H1 (cell line): Measurements from ENCODE around the gene MEIS2. TPM values are rescaled to one million over a fixed set of nuclear protein-coding genes. Genes with fewer than 3 reads are reported as not detected.

Source experiments
- CTCF ChIA-PET: fragments of 300-600 bp; sonication (Branson Sonifier 250); formaldehyde crosslinking; loops from one replicate; lab custom pipeline; 2021; ENCODE audit not compliant: partially characterized antibody; lab: Charles Lee
- POLR2A ChIA-PET: fragments of 300-600 bp; sonication (Branson Sonifier 250); formaldehyde crosslinking; loops from one replicate; lab custom pipeline; 2021; ENCODE audit warnings: inconsistent platforms; ENCODE audit not compliant: partially characterized antibody; lab: Charles Lee
- DNase-seq, 2 experiments: peaks; one replicate each; pipeline versions ENCODE4 v3.0.0 to v3.0.0-alpha.2; 2010 to 2022; ENCODE audit warnings: low spot score in 2 of 2, low read depth in 1 of 2, mixed read lengths in 1 of 2
- FAIRE-seq: peaks from 2 replicates; lab custom pipeline; 2011; peaks lifted over from hg19 to GRCh38; lab: Jason Lieb, UNC
- H2AFZ ChIP-seq: 2 replicates; pipeline ENCODE4 v1.8.1; 2012; ENCODE audit warnings: low read length, inconsistent platforms
- H2AK5ac ChIP-seq: 2 replicates; pipeline ENCODE4 v1.6.1; 2013; ENCODE audit warnings: low read depth, low read length
- H2BK120ac ChIP-seq: replicated peaks from 2 replicates; pipeline ENCODE3; 2013; ENCODE audit warnings: low read depth, low read length, inconsistent platforms
- H2BK12ac ChIP-seq: 2 replicates; pipeline ENCODE4 v1.6.1; 2013; ENCODE audit warnings: low read depth, low read length
- H2BK15ac ChIP-seq: 2 replicates; pipeline ENCODE4 v1.6.1; 2013; ENCODE audit warnings: low read length
- H2BK20ac ChIP-seq: 2 replicates; pipeline ENCODE4 v1.6.1; 2013; ENCODE audit warnings: low read length
- H2BK5ac ChIP-seq: 2 replicates; pipeline ENCODE4 v1.6.1; 2013; ENCODE audit warnings: low read depth, low read length
- H3K14ac ChIP-seq: 2 replicates; pipeline ENCODE4 v1.6.1; 2013; ENCODE audit warnings: inconsistent platforms; ENCODE audit not compliant: insufficient read length
- H3K18ac ChIP-seq: 2 replicates; pipeline ENCODE4 v1.6.1; 2013; ENCODE audit warnings: low read length; ENCODE audit errors: extremely low read depth
- H3K23ac ChIP-seq: 2 replicates; pipeline ENCODE4 v1.6.1; 2013; ENCODE audit warnings: inconsistent platforms; ENCODE audit not compliant: insufficient read length
- H3K23me2 ChIP-seq: 2 replicates; pipeline ENCODE4 v1.6.1; 2013; ENCODE audit warnings: low read depth, low read length
- H3K27ac ChIP-seq: 2 replicates; pipeline ENCODE4 v1.6.1; 2011; ENCODE audit warnings: low read depth, low read length, inconsistent platforms
- H3K27me3 ChIP-seq, 4 experiments: replicated peaks in 1 of 4; 1 replicate in 1 of 4; 2 replicates in 3 of 4; pipeline versions ENCODE4 v1.6.1 to v1.8.1; 2011 to 2013; ENCODE audit warnings: low read length in 3 of 4, mild to moderate bottlenecking in 3 of 4, inconsistent platforms in 2 of 4, mixed read lengths in 2 of 4, moderate library complexity in 1 of 4; ENCODE audit not compliant: control insufficient read depth in 3 of 4, insufficient read depth in 3 of 4; ENCODE audit errors: extremely low read depth in 1 of 4
- H3K36me3 ChIP-seq, 4 experiments: 2 replicates each; pipeline versions ENCODE4 v1.6.1 to v1.8.1; 2011 to 2013; ENCODE audit warnings: mild to moderate bottlenecking in 4 of 4, low read length in 3 of 4, moderate library complexity in 2 of 4, control low read depth in 1 of 4, inconsistent platforms in 1 of 4; ENCODE audit not compliant: insufficient read depth in 4 of 4, control insufficient read depth in 2 of 4
- H3K4ac ChIP-seq: replicated peaks from 2 replicates; pipeline ENCODE3; 2013; ENCODE audit warnings: low read length, low read depth, mixed read lengths, inconsistent platforms; ENCODE audit not compliant: insufficient read length
- H3K4me1 ChIP-seq, 4 experiments: replicated peaks in 1 of 4; 1 replicate in 1 of 4; 2 replicates in 3 of 4; pipeline versions ENCODE4 v1.6.1 to v1.8.1; 2011 to 2013; ENCODE audit warnings: low read length in 3 of 4, inconsistent platforms in 2 of 4, mixed read lengths in 1 of 4; ENCODE audit not compliant: insufficient read depth in 4 of 4, control insufficient read depth in 3 of 4
- H3K4me2 ChIP-seq, 2 experiments: 2 replicates each; pipeline versions ENCODE4 v1.6.1 to v1.8.1; 2011 to 2013; ENCODE audit warnings: low read depth in 2 of 2, low read length in 2 of 2, control low read depth in 1 of 2, inconsistent platforms in 1 of 2, mild to moderate bottlenecking in 1 of 2; ENCODE audit not compliant: insufficient read depth in 1 of 2
- H3K4me3 ChIP-seq, 4 experiments: fragments of 200-600, 300-600 bp in 1 of 4; sonication (generic), shearing (Covaris generic), sonication (Bioruptor Twin) in 1 of 4; 2 replicates each; pipeline versions ENCODE4 v1.5.1 to v1.8.1; 2011 to 2016; ENCODE audit warnings: low read length in 4 of 4, low read depth in 3 of 4, control low read depth in 2 of 4, inconsistent platforms in 2 of 4, mild to moderate bottlenecking in 2 of 4, mixed read lengths in 1 of 4, moderate library complexity in 1 of 4; ENCODE audit not compliant: insufficient read depth in 2 of 4; ENCODE audit errors: extremely low read depth in 1 of 4
- H3K56ac ChIP-seq: replicated peaks from 2 replicates; pipeline ENCODE3; 2013; ENCODE audit warnings: low read depth, mild to moderate bottlenecking, mixed read lengths, low read length, inconsistent platforms; ENCODE audit not compliant: insufficient read length
- H3K79me1 ChIP-seq: 2 replicates; pipeline ENCODE4 v1.6.1; 2013; ENCODE audit warnings: low read depth, low read length, control low read depth
- H3K79me2 ChIP-seq, 2 experiments: 2 replicates each; pipeline versions ENCODE4 v1.6.1 to v1.8.1; 2012 to 2013; ENCODE audit warnings: low read length in 2 of 2, mild to moderate bottlenecking in 2 of 2, inconsistent platforms in 1 of 2; ENCODE audit not compliant: insufficient read depth in 2 of 2, control insufficient read depth in 1 of 2
- H3K9ac ChIP-seq, 4 experiments: replicated peaks in 1 of 4; 1 replicate in 1 of 4; 2 replicates in 3 of 4; pipeline versions ENCODE4 v1.6.1 to v1.8.1; 2011 to 2013; ENCODE audit warnings: low read depth in 3 of 4, low read length in 3 of 4, control low read depth in 2 of 4, mild to moderate bottlenecking in 2 of 4, moderate library complexity in 2 of 4, inconsistent platforms in 1 of 4; ENCODE audit errors: extremely low read depth in 1 of 4
- H3K9me3 ChIP-seq, 2 experiments: 2 replicates each; pipeline versions ENCODE4 v1.6.1 to v1.8.1; 2012 to 2013; ENCODE audit warnings: mild to moderate bottlenecking in 2 of 2, moderate library complexity in 2 of 2, control low read depth in 1 of 2, inconsistent platforms in 1 of 2, low read depth in 1 of 2, low read length in 1 of 2, mixed read lengths in 1 of 2; ENCODE audit not compliant: insufficient read depth in 2 of 2
- H4K20me1 ChIP-seq, 2 experiments: replicated peaks in 1 of 2; 2 replicates each; pipeline versions ENCODE3 to v1.8.1; 2011 to 2013; ENCODE audit warnings: inconsistent platforms in 2 of 2, low read length in 2 of 2, mild to moderate bottlenecking in 1 of 2; ENCODE audit not compliant: insufficient read depth in 2 of 2, control insufficient read depth in 1 of 2
- H4K5ac ChIP-seq: 2 replicates; pipeline ENCODE4 v1.6.1; 2013; ENCODE audit warnings: low read length, low read depth, mixed read lengths, inconsistent platforms; ENCODE audit not compliant: insufficient read length
- H4K8ac ChIP-seq: 2 replicates; pipeline ENCODE4 v1.8.0; 2013; ENCODE audit warnings: mild to moderate bottlenecking, moderate library complexity, low read length, inconsistent platforms; ENCODE audit not compliant: insufficient read depth; ENCODE audit errors: extremely low read depth
- H4K91ac ChIP-seq: replicated peaks from 2 replicates; pipeline ENCODE3; 2013; ENCODE audit warnings: low read length, mixed read lengths, inconsistent platforms; ENCODE audit not compliant: insufficient read length
- CBX5 ChIP-seq: fragments of 300-800, 300-1000 bp; sonication (generic); IDR thresholded peaks from 2 replicates; pipeline ENCODE4 v1.7.1; 2016; ENCODE audit warnings: antibody characterized with exemption, low read length, low read depth
- KDM1A ChIP-seq: fragments of 200-600, 300-600 bp; sonication (generic); IDR thresholded peaks from 2 replicates; pipeline ENCODE4 v1.7.1; 2016; ENCODE audit warnings: mild to moderate bottlenecking, low read length, borderline replicate concordance
- KDM5A ChIP-seq: fragments of 200-600 bp; IDR thresholded peaks from 2 replicates; pipeline ENCODE4 v1.7.1; 2012; ENCODE audit warnings: mild to moderate bottlenecking, low read length, inconsistent platforms, mixed read lengths
- MAX ChIP-seq: IDR thresholded peaks from 2 replicates; pipeline ENCODE4 v1.6.1; 2012; ENCODE audit warnings: inconsistent platforms
- RNF2 ChIP-seq: fragments of 200-900, 300-1000 bp; sonication (generic); IDR thresholded peaks from 2 replicates; pipeline ENCODE4 v1.7.1; 2016; ENCODE audit warnings: borderline replicate concordance, low read depth, mild to moderate bottlenecking, antibody characterized with exemption, low read length; ENCODE audit not compliant: poor library complexity, severe bottlenecking; ENCODE audit errors: missing control alignments
- SIN3A ChIP-seq, 2 experiments: IDR thresholded peaks in 1 of 2; conservative IDR thresholded peaks in 1 of 2; 2 replicates each; pipeline ENCODE4 v1.6.1; 2011 to 2012; ENCODE audit warnings: low read length in 2 of 2, improper control_type of control experiment in 1 of 2, low read depth in 1 of 2, mild to moderate bottlenecking in 1 of 2
- SIRT6 ChIP-seq: IDR thresholded peaks from one replicate; pipeline ENCODE4 v1.7.1; 2012; ENCODE audit warnings: low read length, inconsistent platforms
- SP1 ChIP-seq: IDR thresholded peaks from 2 replicates; pipeline ENCODE4 v1.6.1; 2011; ENCODE audit warnings: low read depth, low read length
- TAF7 ChIP-seq: optimal IDR thresholded peaks from 2 replicates; pipeline ENCODE3; 2011; ENCODE audit warnings: low read depth, mild to moderate bottlenecking, inconsistent platforms, low read length, moderate library complexity, borderline replicate concordance
- TEAD4 ChIP-seq: IDR thresholded peaks from 2 replicates; pipeline ENCODE4 v1.6.1; 2012; ENCODE audit warnings: low read depth, low read length, inconsistent platforms, mixed read lengths
- USF2 ChIP-seq: IDR thresholded peaks from 2 replicates; pipeline ENCODE4 v1.6.1; 2011; ENCODE audit warnings: low read length, improper control_type of control experiment
- polyA plus RNA-seq, 7 experiments: library from polyadenylated mRNA; depleted of rRNA in 3 of 7; stranded (reverse) in 5 of 7; unstranded in 2 of 7; fragments of >200 nt in 5 of 7; fragments of 200-250 nt in 2 of 7; gene quantifications; 1 replicate in 5 of 7; 2 replicates in 1 of 7; 4 replicates in 1 of 7; pipeline versions ENCODE4 v1.2.1 to v1.2.3, GENCODE V29; 2011 to 2013; ENCODE audit warnings: missing spikeins in 2 of 7, mixed read lengths in 2 of 7
- total RNA-seq: library from RNA; stranded (reverse); fragmentation: NEBNext Ultra II Directional; extraction: Animal tissue kit (Norgen Biotek cat#: 25700); gene quantifications from 2 replicates; pipeline ENCODE4 v1.2.1, GENCODE V29; 2021

MEIS2 gene
- total and polyA plus RNA-seq, 2 of the 8 experiments (the other 6 are each of a cell fraction or from before 2014, with no cell fraction given): 0.22 to 1.2 TPM

GRCh38 chr15:36964626-36965025, 135.7 kb downstream of the MEIS2 start:
- H3K4me3 ChIP-seq: no peak overlapping the region

More at GRCh38 chr15:36964626-36965025, 135.7 kb downstream of the MEIS2 start:
- CTCF ChIA-PET: no interaction called here
- POLR2A ChIA-PET: no interaction called here
- Histone ChIP-seq H3K27ac (no peak overlapping the region), H2BK15ac (no peak overlapping the region), H4K91ac (no peak overlapping the region), H2AFZ (no peak overlapping the region), H3K56ac (no peak overlapping the region), H2BK120ac (no peak overlapping the region), H2BK20ac (no peak overlapping the region), H3K27me3 (no peaks in the 10 kb centered on the region), H4K5ac (no peak overlapping the region), H3K4ac (no peak overlapping the region), H3K18ac (no peak overlapping the region), H3K4me1 (no peaks in the 10 kb centered on the region), H3K14ac (no peak overlapping the region), H4K20me1 (no peaks in the 10 kb centered on the region), H3K23ac (no peak overlapping the region), H4K8ac (no peak overlapping the region), H3K9ac (no peak overlapping the region), H3K4me2 (no peak overlapping the region), H3K79me2 (no peaks in the 10 kb centered on the region), H2AK5ac (no peak overlapping the region), H3K36me3 (no peaks in the 10 kb centered on the region), H2BK5ac (no peak overlapping the region), H3K9me3 (no peaks in the 10 kb centered on the region), H3K23me2 (no peaks in the 10 kb centered on the region), H3K79me1 (no peaks in the 10 kb centered on the region), H2BK12ac (no peak overlapping the region)
- TF ChIP-seq RNF2 (no peak), SP1 (no peak), SIRT6 (no peak), USF2 (no peak), CBX5 (no peak), TEAD4 (no peak), MAX (no peak), SIN3A (conservative IDR thresholded peaks at IDR 0.05 in 1 of 2, IDR thresholded peaks at IDR 0.05 in 1 of 2; ENCODE audit: low read depth in 1 of 2, low read length in 2 of 2) (no peak), TAF7 (no peak), KDM1A (no peak), KDM5A (no peak)
- DNase-seq: no peak
- no peak for FAIRE-seq
